NB4 (cell line): Measurements from ENCODE around the gene TDRD6.
"Not testable (repeated sequence)": the region's sequence is repeated elsewhere in the genome, so short reads cannot be mapped to it uniquely, and the experiment has no call there.

ENCODE experiments used
- DNase-seq: peaks from one replicate; pipeline ENCODE4 v3.0.0; 2010; ENCODE audit warnings: low read depth
- H3K4me3 ChIP-seq: one replicate; pipeline ENCODE4 v1.5.1; 2011; ENCODE audit warnings: mild to moderate bottlenecking, low read depth, low read length, moderate library complexity
- CTCF ChIP-seq: IDR thresholded peaks from one replicate; pipeline ENCODE4 v1.5.1; 2012; ENCODE audit warnings: low read depth, low read length
- MAX ChIP-seq: IDR thresholded peaks from 2 replicates; pipeline ENCODE4 v1.6.1; 2011; ENCODE audit warnings: low read depth, low read length
- MYC ChIP-seq: IDR thresholded peaks from 2 replicates; pipeline ENCODE4 v1.6.1; 2011; ENCODE audit warnings: low read depth, low read length
- POLR2A ChIP-seq: IDR thresholded peaks from 2 replicates; pipeline ENCODE4 v1.6.1; 2011; ENCODE audit warnings: mild to moderate bottlenecking; ENCODE audit not compliant: insufficient read length; ENCODE audit errors: extremely low read depth

TDRD6 gene

GRCh38 chr6:46687619-46688097, at the start of gene TDRD6:
Gene TDRD6, plus strand, starts transcription at chr6:46687885. Its CDS starts 244 bp downstream, at chr6:46688129.
- no peak for DNase-seq
- no peak for TF ChIP-seq CTCF
- TF ChIP-seq MAX = no peak
- no peak for TF ChIP-seq POLR2A
- TF ChIP-seq MYC = no peak
- no peak within 1 kb of the TSS for H3K4me3 ChIP-seq

- H3K4me3 ChIP-seq = no peak overlapping the region
- TF ChIP-seq POLR2A (no peak), MYC (no peak), MAX (no peak), CTCF (no peak)
- no peak for DNase-seq
Observed at GRCh38 chr6:46637933-46638332, 49.8 kb upstream of the TDRD6 start.

GRCh38 chr6:46638650-46639049, 49.0 kb upstream of the TDRD6 start:
- TF ChIP-seq CTCF (no peak), POLR2A (no peak), MYC (no peak), MAX (no peak)
- no peak overlapping the region for H3K4me3 ChIP-seq
- DNase-seq = no peak

GRCh38 chr6:46642928-46643751, 44.5 kb upstream of the TDRD6 start:
- TF ChIP-seq MYC = no peak
- no peak for TF ChIP-seq MAX
- TF ChIP-seq CTCF = no peak
- no peak for TF ChIP-seq POLR2A
- no peak overlapping the region for H3K4me3 ChIP-seq
- DNase-seq = no peak

GRCh38 chr6:46645265-46645664, 42.4 kb upstream of the TDRD6 start:
- no peak for TF ChIP-seq MAX
- no peak for TF ChIP-seq CTCF
- TF ChIP-seq POLR2A = no peak
- TF ChIP-seq MYC = no peak
- no peak for DNase-seq
- no peak overlapping the region for H3K4me3 ChIP-seq

GRCh38 chr6:46648108-46648507, 39.6 kb upstream of the TDRD6 start:
- not testable (repeated sequence) for DNase-seq, H3K4me3 ChIP-seq
